K562 (cell line): Measurements from ENCODE around the gene ZFAND2B. TPM values are rescaled to one million over a fixed set of nuclear protein-coding genes. Genes with fewer than 3 reads are reported as not detected.
A peak's percentile ranks its signal among the peaks of the same experiment; 100 is the strongest.

Experiments
- ATAC-seq: fragments of 200-7000 bp; cut with Tn5 transposase; 3 replicates; pipeline ENCODE4 v1.9.1; 2020; ENCODE audit warnings: moderate library complexity
- BruUV-seq: library from RNA; stranded (reverse); fragments of 400-500 nt; replicated peaks from 2 replicates; lab custom pipeline; 2021; lab: Mats Ljungman, UMichigan
- CTCF ChIA-PET: fragments of 300-600 bp; formaldehyde crosslinking; extraction: SDS; loops from one replicate; lab custom pipeline; 2021; ENCODE audit warnings: low intra/inter-chr PET ratio; lab: Yijun Ruan, JAX
- POLR2A ChIA-PET: fragments of 300-600, 350-650 bp; sonication (Branson Sonifier 250); formaldehyde crosslinking; extraction: SDS; loops from one replicate; lab custom pipeline; 2021; ENCODE audit warnings: antibody characterized with exemption, inconsistent platforms; lab: Yijun Ruan, JAX
- DNase-seq, 4 experiments: peaks; one replicate each; pipeline versions ENCODE4 v3.0.0 to v3.0.0-alpha.2; 2011 to 2018; ENCODE audit warnings: low spot score in 3 of 4, mixed read lengths in 3 of 4; ENCODE audit errors: extremely low read depth in 1 of 4
- FAIRE-seq: peaks from 2 replicates; lab custom pipeline; 2011; peaks lifted over from hg19 to GRCh38; lab: Jason Lieb, UNC
- H2AFZ ChIP-seq: 2 replicates; pipeline ENCODE4 v1.6.0; 2011; ENCODE audit warnings: low read depth, low read length, control low read depth, inconsistent platforms
- H3K27ac ChIP-seq: fragments of 200-600 bp; 3 replicates; pipeline ENCODE4 v1.8.0; 2011; ENCODE audit warnings: low read depth, mild to moderate bottlenecking, control low read depth, inconsistent platforms, low read length, moderate library complexity, mixed read lengths; ENCODE audit errors: extremely low read depth
- H3K27me3 ChIP-seq, 2 experiments: fragments of 300-600 bp in 1 of 2; 2 replicates in 1 of 2; 3 replicates in 1 of 2; pipeline versions ENCODE4 v1.6.0 to v1.8.0; 2011; ENCODE audit warnings: inconsistent platforms in 2 of 2, low read length in 2 of 2, mild to moderate bottlenecking in 1 of 2, mixed read lengths in 1 of 2, moderate library complexity in 1 of 2; ENCODE audit not compliant: control insufficient read depth in 2 of 2, insufficient read depth in 2 of 2
- H3K36me3 ChIP-seq: fragments of 300-600 bp; 3 replicates; pipeline ENCODE4 v1.8.0; 2011; ENCODE audit warnings: mild to moderate bottlenecking, low read length, inconsistent platforms; ENCODE audit not compliant: control insufficient read depth, insufficient read depth
- H3K4me1 ChIP-seq, 2 experiments: fragments of 200-600 bp in 1 of 2; replicated peaks in 1 of 2; 2 replicates in 1 of 2; 3 replicates in 1 of 2; pipeline versions ENCODE4 v1.5.1 to v1.8.0; 2011; ENCODE audit warnings: inconsistent platforms in 2 of 2, low read length in 2 of 2, mild to moderate bottlenecking in 1 of 2, mixed read lengths in 1 of 2, moderate library complexity in 1 of 2; ENCODE audit not compliant: control insufficient read depth in 2 of 2, insufficient read depth in 2 of 2
- H3K4me2 ChIP-seq: 2 replicates; pipeline ENCODE4 v1.6.1; 2011; ENCODE audit warnings: low read length, control low read depth, inconsistent platforms, mixed read lengths; ENCODE audit not compliant: insufficient read depth
- H3K4me3 ChIP-seq: fragments of 200-600 bp; sonication (generic), shearing (Covaris generic); 2 replicates; pipeline ENCODE4 v1.5.1; 2016; ENCODE audit warnings: control low read depth, inconsistent platforms
- H3K79me2 ChIP-seq: fragments of 200-600 bp; 3 replicates; pipeline ENCODE4 v1.8.0; 2011; ENCODE audit warnings: low read length, inconsistent platforms; ENCODE audit not compliant: control insufficient read depth, insufficient read depth
- H3K9ac ChIP-seq, 2 experiments: 2 replicates each; pipeline versions ENCODE4 v1.6.0 to v1.6.1; 2011; ENCODE audit warnings: low read depth in 2 of 2, low read length in 2 of 2, control low read depth in 1 of 2, inconsistent platforms in 1 of 2, mild to moderate bottlenecking in 1 of 2, mixed read lengths in 1 of 2; ENCODE audit not compliant: insufficient read depth in 1 of 2
- H3K9me1 ChIP-seq: one replicate; pipeline ENCODE4 v1.6.0; 2011; ENCODE audit warnings: inconsistent platforms, mild to moderate bottlenecking, low read length, moderate library complexity; ENCODE audit not compliant: control insufficient read depth, insufficient read depth
- H3K9me3 ChIP-seq: replicated peaks from 2 replicates; pipeline ENCODE4 v1.5.1; 2011; ENCODE audit warnings: low read depth, low read length, inconsistent platforms; ENCODE audit not compliant: control insufficient read depth, insufficient read depth
- H4K20me1 ChIP-seq: replicated peaks from 2 replicates; pipeline ENCODE4 v1.6.1; 2011; ENCODE audit warnings: low read length, inconsistent platforms, mixed read lengths; ENCODE audit not compliant: control insufficient read depth, insufficient read depth
- C11orf30 ChIP-seq: fragments of 450-650 bp; IDR thresholded peaks from 2 replicates; pipeline ENCODE4 v1.6.1; 2016; ENCODE audit warnings: low read depth, mild to moderate bottlenecking
- CREM ChIP-seq: IDR thresholded peaks from 2 replicates; pipeline ENCODE4 v1.6.1; 2014; ENCODE audit warnings: antibody characterized with exemption, low read depth
- CTCF ChIP-seq, 3 experiments: IDR thresholded peaks in 2 of 3; conservative IDR thresholded peaks in 1 of 3; 2 replicates each; pipeline ENCODE4 v1.5.1; 2011 to 2012; ENCODE audit warnings: low read length in 3 of 3, mild to moderate bottlenecking in 3 of 3, control low read depth in 2 of 3, improper control_type of control experiment in 1 of 3, inconsistent platforms in 1 of 3, low read depth in 1 of 3, mixed read lengths in 1 of 3, moderate library complexity in 1 of 3; ENCODE audit not compliant: insufficient read depth in 2 of 3
- MAFG ChIP-seq: fragments of 450-650 bp; conservative IDR thresholded peaks from 2 replicates; pipeline ENCODE4 v1.6.1; 2016; ENCODE audit warnings: missing genetic modification characterization, missing compliant biosample characterization
- MCM7 ChIP-seq, 2 experiments: fragments of 450-650 bp; IDR thresholded peaks; 2 replicates each; pipeline ENCODE4 v1.6.1; 2016 to 2018
- PBX2 ChIP-seq, 2 experiments: IDR thresholded peaks in 1 of 2; conservative IDR thresholded peaks in 1 of 2; 2 replicates each; pipeline ENCODE4 v1.6.1; 2016; ENCODE audit warnings: low read depth in 2 of 2, mild to moderate bottlenecking in 1 of 2, missing compliant biosample characterization in 1 of 2, missing genetic modification characterization in 1 of 2, moderate library complexity in 1 of 2
- RBM25 ChIP-seq: fragments of 200-400 bp; formaldehyde crosslinking; IDR thresholded peaks from 2 replicates; pipeline ENCODE4 v1.6.1; 2018; ENCODE audit warnings: low read length, low read depth, moderate library complexity; ENCODE audit not compliant: severe bottlenecking
- SMAD4 ChIP-seq: fragments of 250-450 bp; sonication (Bioruptor Pico); conservative IDR thresholded peaks from 2 replicates; pipeline ENCODE4 v1.8.0; 2021; ENCODE audit warnings: inconsistent platforms, mild to moderate bottlenecking, moderate library complexity
- STAG1 ChIP-seq: sonication (generic); formaldehyde crosslinking; IDR thresholded peaks from 2 replicates; pipeline ENCODE4 v1.5.0; 2020; ENCODE audit warnings: missing genetic modification reagents, borderline replicate concordance
- ZBTB33 ChIP-seq: sonication (generic); formaldehyde crosslinking; IDR thresholded peaks from 2 replicates; pipeline ENCODE4 v1.8.1; 2023; ENCODE audit warnings: mild to moderate bottlenecking, missing genetic modification reagents
- ZNF175 ChIP-seq: fragments of 200-800 bp; sonication (Bioruptor generic); IDR thresholded peaks from 2 replicates; pipeline ENCODE4 v1.6.1; 2016; ENCODE audit warnings: low read depth, mild to moderate bottlenecking, missing genetic modification characterization, missing compliant biosample characterization
- ZNF316 ChIP-seq: fragments of 450-650 bp; IDR thresholded peaks from 2 replicates; pipeline ENCODE4 v1.6.1; 2016
- WGBS: fragments of 100-300 bp; shearing (Covaris generic); methylation state at CpG from one replicate; pipeline ENCODE4 v1.1.6; 2016; ENCODE audit warnings: low coverage, mixed read lengths; ENCODE audit not compliant: insufficient coverage; ENCODE audit errors: missing lambda C conversion rate; 5-methylcytosine and 5-hydroxymethylcytosine counted together
- in situ Hi-C: fragments of 300-500 bp; cut with MboI; formaldehyde crosslinking; loops from 4 replicates; pipeline ENCODE4 v1.15.0; 2018; ENCODE audit warnings: inconsistent platforms, mixed read lengths
- intact Hi-C: fragments of 100-400 bp; cut with micrococcal nuclease; formaldehyde crosslinking; loops from 2 replicates; pipeline ENCODE4 v1.14.2; 2022
- polyA plus RNA-seq, 8 experiments: library from polyadenylated mRNA; depleted of rRNA in 4 of 8; stranded (reverse) in 5 of 8; unstranded in 3 of 8; fragments of >200 nt; fragmentation: Nextera tagmentation in 2 of 8; fragmentation: Illumina TruSeq in 1 of 8; extraction: Ambion mirVana in 2 of 8; extraction: Trizol in 1 of 8; gene quantifications; 2 replicates each; pipeline versions ENCODE4 v1.2.1 to v1.2.3, GENCODE V29; 2011 to 2014; ENCODE audit warnings: inconsistent platforms in 1 of 8, missing spikeins in 1 of 8
- total RNA-seq, 7 experiments: library from RNA; depleted of rRNA in 6 of 7; stranded (reverse); fragments of >200 nt in 6 of 7; fragmentation: Illumina TruSeq in 2 of 7; extraction: Trizol in 2 of 7; gene quantifications; 2 replicates each; pipeline versions ENCODE4 v1.2.1 to v1.2.3, GENCODE V29; 2011 to 2021; ENCODE audit warnings: low replicate concordance in 1 of 7

ZFAND2B gene
- total and polyA plus RNA-seq, 9 of the 15 experiments (the other 6 are each of a cell fraction or from before 2014, with no cell fraction given), result 9.9 to 33.3 (median 26.1) TPM

- 80% methylated on average over 17 of the region's 17 CpGs for WGBS
- Histone ChIP-seq H4K20me1 (0 out of 2 replicates have a peak, but pooled peaks cover 3% of the 10 kb centered on the region), H3K9ac (no peak overlapping the region), H3K27ac (no peak overlapping the region; the same call in 2 of the 3 replicates), H2AFZ (no peak overlapping the region), H3K36me3 (peaks cover 57% of the 10 kb centered on the region), H3K9me1 (no peaks in the 10 kb centered on the region), H3K9me3 (no peaks in the 10 kb centered on the region), H3K27me3 (no peaks in the 10 kb centered on the region), H3K79me2 (peaks cover 32% of the 10 kb centered on the region), H3K4me3 (no peak overlapping the region), H3K4me2 (no peak overlapping the region; the same call in 1 of the 2 replicates), H3K4me1 (peaks cover 31 to 51% of the 10 kb centered on the region in 2 experiments; a peak in 4 of 5 replicates)
- DNase-seq (peak in 3 of 4 experiments; percentile 9 to 29 (median 18)), FAIRE-seq (no peak), ATAC-seq (no peak)
- in situ Hi-C loops (no loop called here), intact Hi-C loops (no loop called here)
- CTCF ChIA-PET, result no interaction called here
- BruUV-seq, result no TSS peak
- POLR2A ChIA-PET, result interaction anchor here (1.0 to 3.4 kb wide), 5 partner anchors 10 to 26 kb away, joined by 3 to 22 read pairs (median 9); partner anchors contain the start of genes ANKZF1 and ATG9A
- no peak for TF ChIP-seq MCM7 (IDR thresholded peaks at IDR 0.05)
- TF ChIP-seq CREM, result 0 out of 2 replicates have a peak, but pooled peaks have one; percentile 9
- no peak for TF ChIP-seq SMAD4 (CRISPR knock-in tag)
- no peak for TF ChIP-seq RBM25
- TF ChIP-seq ZNF175 (CRISPR knock-in tag), result no peak
- TF ChIP-seq ZNF316, result peak; percentile 66
- no peak for TF ChIP-seq PBX2 (CRISPR knock-in tag; IDR thresholded peaks at IDR 0.05; ENCODE audit: low read depth)
- no peak for TF ChIP-seq PBX2 (tag; conservative IDR thresholded peaks at IDR 0.05; ENCODE audit: low read depth)
- TF ChIP-seq C11orf30, result peak; percentile 59; the same call in 1 of the 2 replicates
- peak; percentile 75; the same call in 1 of the 2 replicates for TF ChIP-seq ZBTB33
- TF ChIP-seq STAG1 (CRISPR knock-in tag), result no peak
- TF ChIP-seq MAFG (tag), result peak; percentile 31; the same call in 1 of the 2 replicates
- peak in 1 of 3 experiments; percentile 16; a peak in 1 of 6 replicates for TF ChIP-seq CTCF (IDR thresholded peaks at IDR 0.05 in 2 of 3, conservative IDR thresholded peaks at IDR 0.05 in 1 of 3; ENCODE audit: insufficient read depth in 2 of 3, low read depth in 1 of 3, low read length in 3 of 3)
Measured at GRCh38 chr2:219247678-219248642, 41.4 kb downstream of the ZFAND2B start.
